Measurements from ENCODE around the gene SCMH1.

DNA sequence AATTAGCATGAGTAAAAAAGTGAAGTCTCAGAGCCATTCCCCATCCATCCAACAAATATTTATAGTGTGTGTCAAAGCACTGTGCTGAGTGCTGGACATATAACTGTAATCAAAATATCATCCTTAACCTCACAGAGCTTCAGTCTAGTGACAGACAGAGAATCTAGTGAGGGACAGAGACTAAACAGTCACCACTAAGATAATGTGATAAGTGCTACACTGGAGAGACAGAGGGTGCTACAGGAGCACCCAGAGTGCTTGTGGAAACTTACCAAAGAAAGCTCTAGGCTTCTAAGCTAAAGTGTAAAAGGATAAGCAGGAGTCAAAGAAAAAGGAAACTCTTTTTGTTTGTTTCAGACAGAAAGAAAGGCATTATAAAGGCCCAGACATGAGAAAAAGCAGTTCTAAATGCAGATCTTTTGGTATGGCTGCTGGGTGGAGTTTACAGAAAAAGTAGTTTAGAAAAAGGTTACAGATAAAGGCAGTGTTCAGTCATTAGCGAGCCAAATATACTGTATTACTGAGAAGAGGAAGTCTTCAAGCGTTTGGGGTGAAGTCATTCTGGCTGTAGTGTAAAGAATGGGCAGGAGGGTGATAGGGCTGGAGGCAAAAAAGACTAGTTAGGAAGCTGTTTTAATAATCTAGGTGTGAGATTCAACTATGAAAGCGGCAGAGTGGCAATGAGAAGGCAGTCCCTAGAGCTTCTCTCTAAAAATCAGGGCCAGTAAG lies 83.8 kb downstream of the SCMH1 start:
- TF ChIP-seq, protein P1, sequence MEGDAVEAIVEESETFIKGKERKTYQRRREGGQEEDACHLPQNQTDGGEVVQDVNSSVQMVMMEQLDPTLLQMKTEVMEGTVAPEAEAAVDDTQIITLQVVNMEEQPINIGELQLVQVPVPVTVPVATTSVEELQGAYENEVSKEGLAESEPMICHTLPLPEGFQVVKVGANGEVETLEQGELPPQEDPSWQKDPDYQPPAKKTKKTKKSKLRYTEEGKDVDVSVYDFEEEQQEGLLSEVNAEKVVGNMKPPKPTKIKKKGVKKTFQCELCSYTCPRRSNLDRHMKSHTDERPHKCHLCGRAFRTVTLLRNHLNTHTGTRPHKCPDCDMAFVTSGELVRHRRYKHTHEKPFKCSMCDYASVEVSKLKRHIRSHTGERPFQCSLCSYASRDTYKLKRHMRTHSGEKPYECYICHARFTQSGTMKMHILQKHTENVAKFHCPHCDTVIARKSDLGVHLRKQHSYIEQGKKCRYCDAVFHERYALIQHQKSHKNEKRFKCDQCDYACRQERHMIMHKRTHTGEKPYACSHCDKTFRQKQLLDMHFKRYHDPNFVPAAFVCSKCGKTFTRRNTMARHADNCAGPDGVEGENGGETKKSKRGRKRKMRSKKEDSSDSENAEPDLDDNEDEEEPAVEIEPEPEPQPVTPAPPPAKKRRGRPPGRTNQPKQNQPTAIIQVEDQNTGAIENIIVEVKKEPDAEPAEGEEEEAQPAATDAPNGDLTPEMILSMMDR (IDR thresholded peaks at IDR 0.05): no peak
- TF ChIP-seq POLR2AphosphoS5 (IDR thresholded peaks at IDR 0.05; ENCODE audit: low read depth, low read length) (no peak), SIN3A (IDR thresholded peaks at IDR 0.05; ENCODE audit: borderline replicate concordance, insufficient read depth, low read depth, low read length) (no peak), TCF7L2 (IDR thresholded peaks at IDR 0.05; ENCODE audit: low read depth, low read length) (no peak)
- TF ChIP-seq, protein P2, sequence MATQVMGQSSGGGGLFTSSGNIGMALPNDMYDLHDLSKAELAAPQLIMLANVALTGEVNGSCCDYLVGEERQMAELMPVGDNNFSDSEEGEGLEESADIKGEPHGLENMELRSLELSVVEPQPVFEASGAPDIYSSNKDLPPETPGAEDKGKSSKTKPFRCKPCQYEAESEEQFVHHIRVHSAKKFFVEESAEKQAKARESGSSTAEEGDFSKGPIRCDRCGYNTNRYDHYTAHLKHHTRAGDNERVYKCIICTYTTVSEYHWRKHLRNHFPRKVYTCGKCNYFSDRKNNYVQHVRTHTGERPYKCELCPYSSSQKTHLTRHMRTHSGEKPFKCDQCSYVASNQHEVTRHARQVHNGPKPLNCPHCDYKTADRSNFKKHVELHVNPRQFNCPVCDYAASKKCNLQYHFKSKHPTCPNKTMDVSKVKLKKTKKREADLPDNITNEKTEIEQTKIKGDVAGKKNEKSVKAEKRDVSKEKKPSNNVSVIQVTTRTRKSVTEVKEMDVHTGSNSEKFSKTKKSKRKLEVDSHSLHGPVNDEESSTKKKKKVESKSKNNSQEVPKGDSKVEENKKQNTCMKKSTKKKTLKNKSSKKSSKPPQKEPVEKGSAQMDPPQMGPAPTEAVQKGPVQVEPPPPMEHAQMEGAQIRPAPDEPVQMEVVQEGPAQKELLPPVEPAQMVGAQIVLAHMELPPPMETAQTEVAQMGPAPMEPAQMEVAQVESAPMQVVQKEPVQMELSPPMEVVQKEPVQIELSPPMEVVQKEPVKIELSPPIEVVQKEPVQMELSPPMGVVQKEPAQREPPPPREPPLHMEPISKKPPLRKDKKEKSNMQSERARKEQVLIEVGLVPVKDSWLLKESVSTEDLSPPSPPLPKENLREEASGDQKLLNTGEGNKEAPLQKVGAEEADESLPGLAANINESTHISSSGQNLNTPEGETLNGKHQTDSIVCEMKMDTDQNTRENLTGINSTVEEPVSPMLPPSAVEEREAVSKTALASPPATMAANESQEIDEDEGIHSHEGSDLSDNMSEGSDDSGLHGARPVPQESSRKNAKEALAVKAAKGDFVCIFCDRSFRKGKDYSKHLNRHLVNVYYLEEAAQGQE (IDR thresholded peaks at IDR 0.05; ENCODE audit: insufficient read depth in 1 of 2, low read depth in 2 of 2, low read length in 1 of 2): no peak

All from Panc1 (cell line).